Activated naive CD4-positive, alpha-beta T cell treated with Interleukin-2 at 50 U/mL for 16 hours (primary cell): ENCODE measurements around the gene MACROD1.

Source experiments
- DNase-seq: peaks from one replicate; pipeline ENCODE4 v3.0.0-alpha.2; 2020

Gene MACROD1

GRCh38 chr11:64110465-64111375 lies 55.2 kb downstream of the MACROD1 start:
- no peak for DNase-seq

- no peak for DNase-seq
These were observed 56.6 kb downstream of the MACROD1 start for GRCh38 chr11:64109332-64109731.

GRCh38 chr11:64107303-64107702 lies 58.6 kb downstream of the MACROD1 start:
- no peak for DNase-seq

- DNase-seq: no peak
These were observed 61.3 kb downstream of the MACROD1 start for GRCh38 chr11:64104632-64105031.

GRCh38 chr11:64103277-64103985 lies 62.5 kb downstream of the MACROD1 start:
- no peak for DNase-seq

GRCh38 chr11:64102005-64102738 lies 63.7 kb downstream of the MACROD1 start:
- DNase-seq: no peak

GRCh38 chr11:64101461-64101860 lies 64.5 kb downstream of the MACROD1 start:
- no peak for DNase-seq

- DNase-seq: no peak
These were observed 65.0 kb downstream of the MACROD1 start for GRCh38 chr11:64100782-64101353.

- DNase-seq: no peak
These were observed 65.6 kb downstream of the MACROD1 start for GRCh38 chr11:64100360-64100759.

GRCh38 chr11:64099436-64099835 lies 66.5 kb downstream of the MACROD1 start:
- DNase-seq: no peak

GRCh38 chr11:64098318-64098831 lies 67.5 kb downstream of the MACROD1 start:
- no peak for DNase-seq

- no peak for DNase-seq
These were observed 68.2 kb downstream of the MACROD1 start for GRCh38 chr11:64097468-64098317.

GRCh38 chr11:64096835-64097234 lies 69.1 kb downstream of the MACROD1 start:
- DNase-seq: no peak

GRCh38 chr11:64095949-64096348 lies 70.0 kb downstream of the MACROD1 start:
- no peak for DNase-seq

GRCh38 chr11:64095273-64095817 lies 70.6 kb downstream of the MACROD1 start:
- DNase-seq: no peak

- no peak for DNase-seq
These were observed 71.3 kb downstream of the MACROD1 start for GRCh38 chr11:64094463-64095260.

GRCh38 chr11:64093233-64094039 lies 72.5 kb downstream of the MACROD1 start:
- no peak for DNase-seq

- no peak for DNase-seq
These were observed 73.2 kb downstream of the MACROD1 start for GRCh38 chr11:64092761-64093136.

- no peak for DNase-seq
These were observed 73.7 kb downstream of the MACROD1 start for GRCh38 chr11:64092111-64092760.
